Bronchial epithelial cell (primary cell): ENCODE data around the gene LLGL1. TPM values are rescaled to one million over a fixed set of nuclear protein-coding genes. Genes with fewer than 3 reads are reported as not detected.

Source experiments
- DNase-seq: peaks from one replicate; pipeline ENCODE4 v3.0.0-alpha.2; 2010; ENCODE audit warnings: low read depth
- FAIRE-seq: peaks from 2 replicates; lab custom pipeline; 2011; peaks lifted over from hg19 to GRCh38; lab: Jason Lieb, UNC
- H3K27me3 ChIP-seq: 2 replicates; pipeline ENCODE4 v1.5.1; 2011; ENCODE audit warnings: low read length; ENCODE audit not compliant: control insufficient read depth, insufficient read depth
- H3K36me3 ChIP-seq: 2 replicates; pipeline ENCODE4 v1.5.1; 2011; ENCODE audit warnings: low read length; ENCODE audit not compliant: control insufficient read depth, insufficient read depth
- H3K4me3 ChIP-seq: 2 replicates; pipeline ENCODE4 v1.5.1; 2011; ENCODE audit warnings: mild to moderate bottlenecking, low read depth, low read length, control low read depth
- total RNA-seq: library from RNA; depleted of rRNA; stranded (reverse); fragments of >200 nt; gene quantifications from 2 replicates; pipeline ENCODE4 v1.2.1, GENCODE V29; 2014
- TF ChIP-seq, protein P1 (sequence below): IDR thresholded peaks from 2 replicates; pipeline ENCODE4 v1.5.1; 2011; ENCODE audit warnings: mild to moderate bottlenecking, moderate library complexity, low read length, control low read depth, inconsistent platforms; ENCODE audit not compliant: insufficient read depth, severe bottlenecking

Gene LLGL1
- total RNA-seq, 1 donor from 2014 or later: 20.0 TPM

DNA sequence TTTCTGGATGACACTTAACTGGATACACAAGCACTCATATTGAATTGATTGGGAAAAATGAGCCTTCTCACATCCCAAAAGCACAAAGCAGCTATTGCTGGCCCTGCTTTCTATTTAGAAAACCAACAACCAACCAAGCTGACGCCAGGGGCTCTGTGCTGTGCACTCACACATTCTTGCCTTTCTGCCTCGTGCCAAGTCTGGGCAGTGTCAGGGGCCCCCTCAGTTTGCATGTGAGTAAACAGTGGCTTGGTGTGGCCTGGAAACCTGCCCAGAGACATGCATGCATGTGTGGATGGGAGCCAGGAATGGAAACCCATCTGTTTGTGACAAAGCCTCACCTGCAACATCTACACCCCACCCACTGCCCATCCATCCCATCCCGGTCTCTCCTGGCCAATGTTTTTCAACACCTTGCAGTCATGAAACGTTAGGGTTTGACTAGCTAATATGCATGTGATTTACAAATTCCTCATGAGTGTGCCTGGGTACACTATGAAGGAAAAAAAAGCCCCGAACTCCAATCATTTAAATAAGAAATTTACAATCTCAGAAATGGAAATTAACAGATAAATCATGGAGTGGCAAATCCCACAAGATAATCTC, 55.4 kb downstream of the LLGL1 start:
- DNase-seq: no peak
- TF ChIP-seq, protein P1, sequence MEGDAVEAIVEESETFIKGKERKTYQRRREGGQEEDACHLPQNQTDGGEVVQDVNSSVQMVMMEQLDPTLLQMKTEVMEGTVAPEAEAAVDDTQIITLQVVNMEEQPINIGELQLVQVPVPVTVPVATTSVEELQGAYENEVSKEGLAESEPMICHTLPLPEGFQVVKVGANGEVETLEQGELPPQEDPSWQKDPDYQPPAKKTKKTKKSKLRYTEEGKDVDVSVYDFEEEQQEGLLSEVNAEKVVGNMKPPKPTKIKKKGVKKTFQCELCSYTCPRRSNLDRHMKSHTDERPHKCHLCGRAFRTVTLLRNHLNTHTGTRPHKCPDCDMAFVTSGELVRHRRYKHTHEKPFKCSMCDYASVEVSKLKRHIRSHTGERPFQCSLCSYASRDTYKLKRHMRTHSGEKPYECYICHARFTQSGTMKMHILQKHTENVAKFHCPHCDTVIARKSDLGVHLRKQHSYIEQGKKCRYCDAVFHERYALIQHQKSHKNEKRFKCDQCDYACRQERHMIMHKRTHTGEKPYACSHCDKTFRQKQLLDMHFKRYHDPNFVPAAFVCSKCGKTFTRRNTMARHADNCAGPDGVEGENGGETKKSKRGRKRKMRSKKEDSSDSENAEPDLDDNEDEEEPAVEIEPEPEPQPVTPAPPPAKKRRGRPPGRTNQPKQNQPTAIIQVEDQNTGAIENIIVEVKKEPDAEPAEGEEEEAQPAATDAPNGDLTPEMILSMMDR: no peak
- no peaks in the 10 kb centered on the region for H3K27me3 ChIP-seq
- FAIRE-seq: peak; percentile 13
- no peak overlapping the region for H3K4me3 ChIP-seq
- peaks cover 33% of the 10 kb centered on the region for H3K36me3 ChIP-seq

DNA sequence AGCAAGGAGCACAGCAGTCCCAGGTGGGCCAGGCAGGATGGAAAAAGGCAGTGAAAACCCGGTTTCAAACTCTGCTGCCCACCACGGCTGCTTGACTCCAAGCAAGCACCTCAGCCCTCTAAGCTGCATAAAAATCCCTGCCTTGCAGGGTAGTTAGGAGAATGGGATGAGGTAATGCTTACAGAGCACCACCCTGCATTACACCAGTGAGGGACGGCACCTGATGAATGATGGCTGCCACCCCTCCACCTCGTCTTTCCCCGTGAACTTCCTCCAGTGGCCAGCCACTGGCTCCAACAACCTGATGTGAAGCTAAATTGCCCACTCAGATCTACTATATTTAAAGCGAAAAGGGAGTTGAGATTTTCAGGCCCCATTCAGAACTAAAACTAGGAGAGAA, 56.4 kb downstream of the LLGL1 start:
- FAIRE-seq: no peak
- no peaks in the 10 kb centered on the region for H3K27me3 ChIP-seq
- no peak for DNase-seq
- H3K4me3 ChIP-seq: no peak overlapping the region
- H3K36me3 ChIP-seq: peaks cover 28% of the 10 kb centered on the region
- TF ChIP-seq, protein P1: no peak

DNA sequence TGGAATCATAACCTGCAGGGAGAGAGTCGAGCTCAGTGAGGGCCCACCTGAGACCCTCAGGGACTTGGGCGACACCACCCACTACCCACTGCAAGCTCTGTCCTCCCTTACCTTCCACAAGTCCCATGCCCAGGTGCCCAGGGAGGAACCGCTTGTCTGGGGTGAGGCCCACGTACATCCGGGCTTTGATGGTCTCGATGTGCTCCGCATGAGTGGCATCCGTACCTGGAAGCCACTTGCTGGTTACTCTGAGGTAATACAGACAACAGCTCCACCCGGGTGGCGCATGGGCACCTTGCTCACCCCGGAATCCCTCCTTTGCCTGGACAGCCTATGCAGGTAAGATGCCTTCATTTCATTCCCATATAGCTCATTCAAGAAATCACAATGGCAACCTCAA, 59.9 kb downstream of the LLGL1 start:
- Histone ChIP-seq H3K4me3 (no peak overlapping the region), H3K36me3 (peaks cover 24% of the 10 kb centered on the region), H3K27me3 (no peaks in the 10 kb centered on the region)
- DNase-seq (no peak), FAIRE-seq (no peak)
- TF ChIP-seq, protein P1: no peak

DNA sequence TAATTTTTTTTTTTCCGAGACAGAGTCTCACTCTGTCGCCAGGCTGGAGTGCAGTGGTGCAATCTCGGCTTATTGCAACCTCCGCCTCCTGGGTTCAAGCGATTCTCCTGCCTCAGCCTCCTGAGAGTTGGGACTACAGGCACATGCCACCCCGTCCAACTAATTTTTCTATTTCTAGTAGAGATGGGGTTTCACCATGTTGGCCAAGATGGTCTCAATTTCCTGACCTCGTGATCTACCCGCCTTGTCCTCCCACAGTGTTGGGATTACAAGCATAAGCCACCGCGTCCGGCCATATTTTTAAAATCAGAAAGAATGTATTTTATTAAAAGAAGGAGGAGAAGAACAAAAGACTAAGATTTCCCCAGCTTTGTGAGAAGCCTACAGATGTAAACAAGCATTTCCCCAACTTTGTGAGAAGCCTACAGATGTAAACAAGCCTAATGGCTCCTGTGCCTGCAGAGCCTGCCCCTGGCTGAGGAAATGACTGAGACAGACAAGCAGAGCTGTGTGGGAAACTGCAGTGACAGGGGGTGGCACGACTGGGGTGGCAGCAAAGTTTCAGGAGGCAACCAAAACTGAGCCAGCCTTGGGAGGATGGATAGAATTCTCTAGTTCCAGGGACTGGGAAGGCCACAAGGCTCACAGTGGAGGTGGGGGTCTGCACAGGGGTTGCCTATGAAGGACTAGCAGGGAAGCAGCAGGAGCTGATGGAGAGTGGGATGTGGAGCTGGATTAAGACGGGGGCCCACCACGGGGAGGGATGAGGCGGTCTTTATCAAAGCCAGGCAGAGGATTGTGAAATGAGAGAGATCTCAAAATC, 66.5 kb downstream of the LLGL1 start:
- Histone ChIP-seq H3K27me3 (no peaks in the 10 kb centered on the region), H3K36me3 (peaks cover 17% of the 10 kb centered on the region), H3K4me3 (no peak overlapping the region)
- DNase-seq: no peak
- TF ChIP-seq, protein P1: no peak
- no peak for FAIRE-seq

Other genes with a start within 250 kb of the LLGL1 start
- 11.3 and 11.5 TPM in 2 replicates for gene ATPAF2, start 186.5 kb upstream of the LLGL1 start, total RNA-seq
- 5.3 and 6.5 TPM in 2 replicates for gene GID4, start 186.2 kb upstream of the LLGL1 start, total RNA-seq
- 20.7 and 23.7 TPM in 2 replicates for gene DRG2, start 137.7 kb upstream of the LLGL1 start, total RNA-seq
- gene MYO15A, start 116.9 kb upstream of the LLGL1 start, total RNA-seq: 0.77 and 1.6 TPM in 2 replicates
- gene ALKBH5, start 41.8 kb upstream of the LLGL1 start, total RNA-seq: 96.3 and 104 TPM in 2 replicates
- 339 and 517 TPM in 2 replicates for gene FLII, start 33.1 kb downstream of the LLGL1 start, total RNA-seq
- gene MIEF2, start 35.0 kb downstream of the LLGL1 start, total RNA-seq: 21.1 and 23.0 TPM in 2 replicates
- gene TOP3A, start 89.4 kb downstream of the LLGL1 start, total RNA-seq: 11.0 and 22.4 TPM in 2 replicates
- 13.4 and 14.5 TPM in 2 replicates for gene SMCR8, start 89.7 kb downstream of the LLGL1 start, total RNA-seq
- gene SHMT1, start 137.9 kb downstream of the LLGL1 start, total RNA-seq: 15.3 and 15.5 TPM in 2 replicates
- 10.3 and 14.6 TPM in 2 replicates for gene EVPLL, start 152.1 kb downstream of the LLGL1 start, total RNA-seq